Measurements from ENCODE around the gene SAMD13. TPM values are rescaled to one million over a fixed set of nuclear protein-coding genes. Genes with fewer than 3 reads are reported as not detected.

SAMD13 gene
- total RNA-seq, 1 donor from 2014 or later, result 2.0 TPM

DNA sequence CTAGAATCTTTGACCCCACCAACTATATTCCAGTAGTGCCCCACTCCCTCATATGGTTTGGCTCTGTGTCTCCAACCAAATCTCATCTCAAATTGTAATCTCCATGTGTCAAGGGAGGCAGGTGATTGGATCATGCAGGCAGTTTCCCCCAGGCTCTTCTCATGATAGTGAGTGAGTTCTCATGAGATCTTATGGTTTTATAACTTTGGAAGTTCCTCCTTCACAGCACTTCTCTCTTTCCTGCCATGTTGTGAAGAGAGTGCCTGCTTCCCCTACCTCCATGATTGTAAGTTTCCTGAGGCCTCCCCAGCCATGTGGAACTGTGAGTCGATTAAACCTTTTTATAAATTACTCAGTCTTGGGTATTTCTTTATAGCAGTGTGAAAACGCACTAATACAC lies 7.7 kb upstream of the SAMD13 start:
- H3K4me3 ChIP-seq, result no peak overlapping the region
- TF ChIP-seq, protein P1, sequence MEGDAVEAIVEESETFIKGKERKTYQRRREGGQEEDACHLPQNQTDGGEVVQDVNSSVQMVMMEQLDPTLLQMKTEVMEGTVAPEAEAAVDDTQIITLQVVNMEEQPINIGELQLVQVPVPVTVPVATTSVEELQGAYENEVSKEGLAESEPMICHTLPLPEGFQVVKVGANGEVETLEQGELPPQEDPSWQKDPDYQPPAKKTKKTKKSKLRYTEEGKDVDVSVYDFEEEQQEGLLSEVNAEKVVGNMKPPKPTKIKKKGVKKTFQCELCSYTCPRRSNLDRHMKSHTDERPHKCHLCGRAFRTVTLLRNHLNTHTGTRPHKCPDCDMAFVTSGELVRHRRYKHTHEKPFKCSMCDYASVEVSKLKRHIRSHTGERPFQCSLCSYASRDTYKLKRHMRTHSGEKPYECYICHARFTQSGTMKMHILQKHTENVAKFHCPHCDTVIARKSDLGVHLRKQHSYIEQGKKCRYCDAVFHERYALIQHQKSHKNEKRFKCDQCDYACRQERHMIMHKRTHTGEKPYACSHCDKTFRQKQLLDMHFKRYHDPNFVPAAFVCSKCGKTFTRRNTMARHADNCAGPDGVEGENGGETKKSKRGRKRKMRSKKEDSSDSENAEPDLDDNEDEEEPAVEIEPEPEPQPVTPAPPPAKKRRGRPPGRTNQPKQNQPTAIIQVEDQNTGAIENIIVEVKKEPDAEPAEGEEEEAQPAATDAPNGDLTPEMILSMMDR (IDR thresholded peaks at IDR 0.05; ENCODE audit: borderline replicate concordance), result no peak
- intact Hi-C loops (cut with micrococcal nuclease), result no loop called here
- no peaks in the 10 kb centered on the region for H3K27me3 ChIP-seq (ENCODE audit: low read depth)
- H3K27ac ChIP-seq (replicated peaks), result no peak overlapping the region
- H3K4me1 ChIP-seq, result peaks cover 11% of the 10 kb centered on the region
- H3K9me3 ChIP-seq (replicated peaks), result peaks cover 13% of the 10 kb centered on the region
- no peak for DNase-seq
- no peaks in the 10 kb centered on the region for H3K36me3 ChIP-seq

DNA sequence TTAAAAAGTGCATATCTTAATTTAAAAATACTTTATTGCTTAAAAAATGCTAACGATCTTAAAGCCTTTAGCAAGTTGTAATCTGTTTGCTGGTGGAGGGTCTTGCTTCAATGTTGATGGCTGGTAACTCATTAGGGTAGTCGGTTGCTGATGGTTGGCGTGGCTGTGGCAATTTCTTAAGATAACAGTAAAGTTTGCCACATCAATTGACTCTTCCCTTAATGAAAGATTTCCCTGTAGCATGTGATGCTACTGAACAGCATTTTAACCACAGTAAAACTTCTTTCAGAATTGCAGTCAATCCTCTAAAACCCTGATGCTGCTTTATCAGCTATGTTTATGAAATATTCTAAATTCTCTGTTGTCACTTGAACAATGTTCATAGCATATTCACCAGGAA lies 6.8 kb upstream of the SAMD13 start:
- peaks cover 21% of the 10 kb centered on the region for H3K4me1 ChIP-seq
- H3K27me3 ChIP-seq (ENCODE audit: low read depth), result no peaks in the 10 kb centered on the region
- peaks cover 11% of the 10 kb centered on the region for H3K9me3 ChIP-seq (replicated peaks)
- no peak overlapping the region for H3K4me3 ChIP-seq
- intact Hi-C loops (cut with micrococcal nuclease), result no loop called here
- TF ChIP-seq, protein P1 (IDR thresholded peaks at IDR 0.05; ENCODE audit: borderline replicate concordance), result no peak
- H3K27ac ChIP-seq (replicated peaks), result no peak overlapping the region
- H3K36me3 ChIP-seq, result no peaks in the 10 kb centered on the region
- DNase-seq, result no peak

DNA sequence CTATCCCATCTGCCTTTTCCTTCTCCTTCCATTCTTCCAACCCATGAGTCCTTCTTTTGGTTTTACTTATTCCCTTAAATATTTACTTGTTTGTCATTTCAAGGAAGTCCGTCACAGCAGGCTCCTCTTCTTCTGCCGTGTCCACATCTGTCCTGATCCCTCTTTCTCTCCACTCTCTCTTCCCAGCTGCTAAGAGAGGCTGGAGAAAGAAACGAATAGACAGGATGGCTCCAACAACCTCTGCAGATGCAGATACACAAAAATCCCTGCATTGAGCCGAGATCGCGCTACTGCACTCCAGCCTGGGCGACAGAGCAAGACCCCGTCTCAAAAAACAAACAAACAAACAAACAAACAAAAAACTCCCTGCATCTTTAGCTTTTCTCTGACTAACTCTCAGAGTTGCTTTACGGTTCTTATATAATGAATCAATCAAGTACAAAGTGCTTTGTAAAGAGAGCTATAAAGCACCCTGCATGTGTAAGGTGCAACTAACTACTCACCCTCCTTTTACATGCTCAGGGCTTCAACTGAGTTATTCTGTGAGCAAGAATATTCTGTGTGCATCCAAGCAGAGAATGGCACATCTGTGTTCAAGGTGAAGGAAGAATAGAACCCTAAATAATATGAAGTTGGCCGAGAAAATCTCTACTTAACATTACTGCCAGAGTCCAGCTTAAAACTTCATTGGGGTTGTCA lies 3.8 kb upstream of the SAMD13 start:
- TF ChIP-seq, protein P1 (IDR thresholded peaks at IDR 0.05; ENCODE audit: borderline replicate concordance), result no peak
- Histone ChIP-seq H3K27me3 (ENCODE audit: low read depth) (no peaks in the 10 kb centered on the region), H3K36me3 (no peaks in the 10 kb centered on the region), H3K4me3 (peak overlapping the region; percentile 97), H3K4me1 (peaks cover 48% of the 10 kb centered on the region), H3K9me3 (replicated peaks) (peaks cover 11% of the 10 kb centered on the region), H3K27ac (replicated peaks) (peak overlapping the region; percentile 92)
- DNase-seq, result no peak
- intact Hi-C loops (cut with micrococcal nuclease), result no loop called here

DNA sequence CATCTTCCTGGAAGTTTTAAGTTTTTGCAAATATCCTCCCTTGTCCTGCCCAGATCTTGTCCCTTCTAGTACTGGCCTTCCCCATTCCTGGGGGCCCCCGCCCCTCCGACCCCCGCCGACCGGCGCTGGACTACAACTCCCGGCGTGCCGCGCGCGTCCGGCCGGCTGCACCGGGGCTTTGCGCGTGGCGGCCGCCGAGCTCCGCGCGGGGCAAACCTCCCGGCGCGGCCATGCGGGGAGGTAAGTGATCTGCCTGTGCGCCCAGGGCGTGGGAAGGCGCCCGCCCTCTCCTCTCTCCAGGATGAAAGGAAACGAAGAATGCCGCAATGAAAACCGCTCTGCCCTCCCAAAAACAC lies 3.2 kb upstream of the SAMD13 start:
- intact Hi-C loops (cut with micrococcal nuclease), result no loop called here
- peak overlapping the region; percentile 92 for H3K27ac ChIP-seq (replicated peaks)

DNA sequence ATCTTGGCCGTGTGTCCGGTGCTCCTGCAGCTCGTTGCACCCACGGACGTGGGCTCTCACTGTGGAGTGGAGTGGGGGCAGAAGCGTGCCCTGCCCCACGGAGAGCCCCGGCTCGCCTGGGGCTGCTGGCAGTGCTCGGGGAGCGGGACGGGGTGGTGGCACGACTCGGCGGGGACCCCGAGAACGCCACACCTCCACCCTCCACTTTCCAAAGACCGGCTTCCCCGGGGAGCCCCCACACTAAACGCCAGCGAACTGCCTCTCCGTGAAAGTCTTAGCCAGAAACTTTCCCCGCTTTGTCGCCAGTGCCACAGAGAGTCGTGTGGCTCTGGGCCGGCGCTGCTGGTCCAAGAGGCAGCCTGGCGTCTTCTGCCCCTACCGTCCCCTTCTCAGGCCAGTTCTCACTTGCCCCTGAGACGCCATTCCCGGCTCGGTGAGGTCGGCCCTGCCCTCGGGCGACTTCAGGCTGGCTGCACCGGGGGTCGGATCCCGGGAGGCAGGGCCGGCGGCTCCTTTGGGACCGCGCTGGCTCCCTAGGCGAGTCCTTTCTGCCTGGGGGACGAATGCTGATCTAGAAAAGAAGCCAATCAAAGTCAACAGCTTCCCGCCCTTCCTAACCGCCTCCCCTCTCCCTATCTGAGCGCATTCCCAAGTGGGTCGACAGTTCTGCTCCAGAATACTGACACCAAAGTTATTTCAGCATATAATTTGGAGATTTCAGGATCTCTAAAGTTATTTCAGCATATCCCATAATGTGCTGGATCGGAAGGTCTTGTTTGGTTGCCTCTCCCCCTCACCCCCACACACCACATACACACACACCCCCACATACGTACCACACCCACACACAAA lies 2.6 kb upstream of the SAMD13 start:
- H3K4me3 ChIP-seq, result peak overlapping the region; percentile 97
- H3K4me1 ChIP-seq, result peaks cover 57% of the 10 kb centered on the region
- peak overlapping the region; percentile 92 for H3K27ac ChIP-seq (replicated peaks)
- DNase-seq, result peak; percentile 26
- intact Hi-C loops (cut with micrococcal nuclease), result no loop called here
- no peaks in the 10 kb centered on the region for H3K27me3 ChIP-seq (ENCODE audit: low read depth)
- TF ChIP-seq, protein P1 (IDR thresholded peaks at IDR 0.05; ENCODE audit: borderline replicate concordance), result no peak
- H3K36me3 ChIP-seq, result no peaks in the 10 kb centered on the region
- peaks cover 11% of the 10 kb centered on the region for H3K9me3 ChIP-seq (replicated peaks)

More for the DNA sequence above, 3.2 kb upstream of the SAMD13 start:
- peak; percentile 66 for DNase-seq
- no peaks in the 10 kb centered on the region for H3K27me3 ChIP-seq (ENCODE audit: low read depth)
- TF ChIP-seq, protein P1 (IDR thresholded peaks at IDR 0.05; ENCODE audit: borderline replicate concordance), result no peak
- peaks cover 54% of the 10 kb centered on the region for H3K4me1 ChIP-seq
- H3K36me3 ChIP-seq, result no peaks in the 10 kb centered on the region
- peaks cover 11% of the 10 kb centered on the region for H3K9me3 ChIP-seq (replicated peaks)
- peak overlapping the region; percentile 97 for H3K4me3 ChIP-seq
